ACC112 (cell line): ENCODE measurements around the gene TTYH3.

Experiments used
- H2AFZ ChIP-seq: fragments of 200-600 bp; sonication (generic); one replicate; pipeline ENCODE4 v1.6.0; 2017; ENCODE audit warnings: antibody characterized with exemption, low read length; ENCODE audit not compliant: unreplicated experiment
- H3K27ac ChIP-seq: fragments of 200-600 bp; sonication (generic); 2 replicates; pipeline ENCODE4 v1.5.1; 2014; ENCODE audit warnings: low read depth, mild to moderate bottlenecking, antibody characterized with exemption, low read length, moderate library complexity
- H3K27me3 ChIP-seq: fragments of 200-600 bp; sonication (generic); 2 replicates; pipeline ENCODE4 v1.6.1; 2014; ENCODE audit warnings: mild to moderate bottlenecking, antibody characterized with exemption, low read length, moderate library complexity, mixed read lengths; ENCODE audit not compliant: insufficient read depth
- H3K36me3 ChIP-seq: fragments of 200-600 bp; sonication (generic); 2 replicates; pipeline ENCODE4 v1.6.1; 2016; ENCODE audit warnings: mild to moderate bottlenecking, antibody characterized with exemption, low read length, moderate library complexity, mixed read lengths; ENCODE audit not compliant: insufficient read depth
- H3K4me1 ChIP-seq: fragments of 200-600 bp; sonication (generic); one replicate; pipeline ENCODE4 v1.6.1; 2016; ENCODE audit warnings: low read length, mixed read lengths; ENCODE audit not compliant: insufficient read depth, unreplicated experiment, control insufficient read depth
- H3K4me3 ChIP-seq: fragments of 200-600 bp; sonication (generic); 2 replicates; pipeline ENCODE4 v1.5.1; 2014; ENCODE audit warnings: mild to moderate bottlenecking, low read depth, low read length
- H3K79me2 ChIP-seq: fragments of 200-600 bp; sonication (generic); one replicate; pipeline ENCODE4 v1.6.0; 2016; ENCODE audit warnings: low read length; ENCODE audit not compliant: control insufficient read depth, unreplicated experiment, insufficient read depth

Gene TTYH3

DNA sequence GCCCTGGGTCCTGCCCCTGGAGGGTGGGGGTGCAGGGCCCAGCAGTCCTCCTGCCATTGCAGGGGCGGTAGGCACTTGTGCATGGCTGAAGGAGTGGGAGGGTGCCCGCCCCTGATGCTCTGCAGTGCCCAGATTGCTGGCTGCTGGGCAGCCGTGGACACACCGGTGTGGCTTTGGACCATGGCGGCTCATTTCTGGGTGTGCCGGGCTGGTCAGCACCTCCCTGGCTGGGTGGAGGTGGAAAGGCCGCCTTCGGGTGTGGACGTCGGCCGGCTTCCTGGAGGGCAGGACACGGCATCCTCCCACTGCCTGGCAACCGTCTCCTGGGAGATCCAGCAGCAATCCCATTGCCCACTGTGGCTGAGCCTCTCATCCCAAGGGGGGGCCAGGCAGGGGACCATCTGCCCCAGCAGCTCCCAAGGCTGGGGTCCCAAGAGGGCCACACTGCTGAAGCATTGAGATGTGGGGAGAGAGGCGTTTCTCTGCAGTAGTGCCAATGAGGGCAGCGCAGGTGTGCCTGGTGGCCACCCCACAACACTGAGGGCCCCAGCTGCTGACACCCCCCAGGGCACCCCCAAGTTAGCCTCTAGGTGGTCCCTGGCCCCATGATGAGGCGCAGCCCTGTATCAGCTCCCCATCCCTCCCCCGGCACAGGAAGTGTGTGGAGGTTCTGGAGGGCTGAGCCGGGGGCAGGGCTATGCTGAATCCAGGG lies 12.9 kb downstream of the TTYH3 start:
- Histone ChIP-seq H3K4me3 (no peak overlapping the region), H3K4me1 (peaks cover 9% of the 10 kb centered on the region)

DNA sequence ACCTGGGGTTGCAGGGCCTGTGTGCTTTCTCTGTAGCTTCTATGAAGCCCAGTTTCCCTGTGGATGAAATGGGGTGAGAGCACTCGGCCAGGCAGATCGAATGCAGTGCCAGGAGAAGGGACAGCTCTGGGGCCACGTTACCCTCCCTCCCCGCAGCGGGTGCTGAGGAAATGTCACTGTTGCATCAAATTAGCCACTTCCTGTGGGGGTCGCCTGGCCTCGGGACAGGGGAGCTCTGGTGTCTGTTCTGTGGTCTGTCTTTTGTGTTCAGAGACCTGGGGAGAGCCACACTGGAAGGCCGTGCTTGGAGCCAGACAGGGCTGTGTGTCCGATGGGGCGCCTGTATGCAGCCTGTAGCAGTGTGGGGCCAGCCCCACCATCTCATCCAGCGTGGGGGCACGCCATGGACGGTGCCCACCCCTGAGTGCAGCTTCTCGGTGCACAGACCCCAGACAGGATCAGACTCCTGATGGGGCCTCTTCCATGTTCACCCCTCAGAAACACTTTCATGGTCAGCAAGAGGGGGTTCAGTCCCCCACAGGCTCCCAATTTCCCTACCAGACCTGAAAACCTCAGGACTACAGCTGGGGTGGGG lies 13.6 kb downstream of the TTYH3 start:
- Histone ChIP-seq H3K27ac (no peak overlapping the region), H3K36me3 (no peaks in the 10 kb centered on the region), H2AFZ (no peak overlapping the region), H3K79me2 (no peaks in the 10 kb centered on the region), H3K4me3 (no peak overlapping the region), H3K4me1 (peaks cover 9% of the 10 kb centered on the region), H3K27me3 (no peaks in the 10 kb centered on the region)

More for the DNA sequence above, 12.9 kb downstream of the TTYH3 start:
- Histone ChIP-seq H3K36me3 (no peaks in the 10 kb centered on the region), H3K79me2 (no peaks in the 10 kb centered on the region), H3K27me3 (no peaks in the 10 kb centered on the region), H3K27ac (no peak overlapping the region), H2AFZ (no peak overlapping the region)

DNA sequence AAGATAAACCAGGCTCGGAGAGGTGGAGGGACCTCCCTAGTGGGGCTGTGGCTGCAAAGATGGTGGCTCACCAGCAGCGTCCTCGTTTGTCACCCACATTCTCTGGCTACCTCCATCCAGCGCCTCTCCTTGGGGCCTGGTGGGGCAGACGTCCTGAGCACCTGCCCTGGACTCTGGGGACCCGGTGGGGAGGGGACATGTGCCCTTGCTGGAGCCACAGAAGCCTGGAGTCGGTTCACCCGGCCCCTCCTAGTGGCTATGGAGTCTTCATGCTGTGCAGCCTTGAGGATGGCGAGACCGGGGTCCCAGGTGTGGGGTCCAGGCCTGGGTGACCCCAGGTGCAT lies 14.5 kb downstream of the TTYH3 start:
- Histone ChIP-seq H3K27me3 (no peaks in the 10 kb centered on the region), H3K36me3 (no peaks in the 10 kb centered on the region), H3K4me3 (no peak overlapping the region), H3K4me1 (peaks cover 9% of the 10 kb centered on the region), H2AFZ (no peak overlapping the region), H3K79me2 (no peaks in the 10 kb centered on the region), H3K27ac (no peak overlapping the region)

- no peak overlapping the region for H3K27ac ChIP-seq
- H3K36me3 ChIP-seq = peaks cover 2% of the 10 kb centered on the region; the same call in 1 of the 2 replicates
- no peak overlapping the region for H2AFZ ChIP-seq
- H3K4me1 ChIP-seq = peaks cover 9% of the 10 kb centered on the region
- H3K4me3 ChIP-seq = no peak overlapping the region
- no peaks in the 10 kb centered on the region for H3K79me2 ChIP-seq
- H3K27me3 ChIP-seq = no peaks in the 10 kb centered on the region
Measured at GRCh38 chr7:2646680-2647571, 15.1 kb downstream of the TTYH3 start.

DNA sequence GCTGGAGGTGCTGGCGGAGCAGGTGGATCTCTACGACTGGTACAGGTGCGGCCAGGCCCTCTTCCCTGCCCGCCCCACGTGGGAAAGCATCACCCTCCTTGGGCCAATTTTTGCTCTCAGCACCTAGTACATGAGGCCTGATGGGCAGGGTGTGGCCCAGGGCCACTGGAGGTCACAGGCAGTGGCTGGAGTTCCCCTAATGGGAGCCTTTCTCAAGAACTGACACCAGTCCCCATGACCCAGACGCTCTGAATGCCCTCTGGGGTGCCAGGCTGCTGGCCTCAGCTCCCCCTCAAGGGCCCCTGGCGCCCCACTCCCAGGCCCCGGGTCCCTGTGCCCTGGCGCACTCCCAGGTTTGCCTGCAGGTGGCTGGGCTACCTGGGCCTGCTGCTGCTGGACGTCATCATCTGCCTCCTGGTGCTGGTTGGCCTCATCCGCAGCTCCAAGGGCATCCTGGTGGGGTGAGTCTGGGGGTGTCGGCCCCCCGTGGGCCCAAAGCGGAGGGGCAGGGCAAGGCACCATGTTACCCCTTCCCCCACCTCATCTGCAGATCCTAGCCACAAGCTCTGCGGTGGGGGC lies 15.9 kb downstream of the TTYH3 start:
- Histone ChIP-seq H3K27me3 (no peaks in the 10 kb centered on the region), H3K27ac (no peak overlapping the region), H3K4me1 (peaks cover 9% of the 10 kb centered on the region), H2AFZ (no peak overlapping the region), H3K79me2 (no peaks in the 10 kb centered on the region), H3K4me3 (no peak overlapping the region), H3K36me3 (peaks cover 4% of the 10 kb centered on the region; the same call in 1 of the 2 replicates)

- Histone ChIP-seq H3K4me3 (no peak overlapping the region), H3K79me2 (no peaks in the 10 kb centered on the region), H3K27me3 (no peaks in the 10 kb centered on the region), H3K27ac (no peak overlapping the region), H3K4me1 (peaks cover 9% of the 10 kb centered on the region), H3K36me3 (peaks cover 4% of the 10 kb centered on the region; the same call in 1 of the 2 replicates), H2AFZ (no peak overlapping the region)
Measured at GRCh38 chr7:2649139-2649838, 17.5 kb downstream of the TTYH3 start.

GRCh38 chr7:2649991-2650390 lies 18.2 kb downstream of the TTYH3 start:
- H3K27ac ChIP-seq = no peak overlapping the region
- H3K79me2 ChIP-seq = no peaks in the 10 kb centered on the region
- H3K4me1 ChIP-seq = peaks cover 6% of the 10 kb centered on the region
- H2AFZ ChIP-seq = no peak overlapping the region
- H3K36me3 ChIP-seq = peaks cover 4% of the 10 kb centered on the region; the same call in 1 of the 2 replicates
- no peak overlapping the region for H3K4me3 ChIP-seq
- H3K27me3 ChIP-seq = no peaks in the 10 kb centered on the region

DNA sequence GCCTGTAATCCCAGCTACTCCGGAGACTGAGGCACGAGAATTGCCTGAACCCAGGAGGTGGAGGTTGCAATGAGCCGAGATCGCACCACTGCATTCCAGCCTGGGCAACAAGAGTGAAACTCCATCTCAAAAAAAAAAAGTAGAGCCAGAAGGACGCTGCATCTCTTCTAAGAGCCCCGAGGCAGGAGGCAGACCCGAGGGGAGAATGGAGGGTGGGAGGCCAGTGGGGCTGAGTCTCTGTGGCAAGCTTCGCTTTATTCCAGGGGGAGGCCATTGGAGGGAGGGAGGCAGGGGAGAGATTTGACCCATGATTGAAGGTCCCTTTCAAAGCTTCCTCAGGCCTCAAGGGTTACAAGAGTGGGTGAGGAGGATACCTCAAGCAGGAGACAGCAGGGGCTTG lies 18.7 kb downstream of the TTYH3 start:
- Histone ChIP-seq H3K36me3 (peaks cover 4% of the 10 kb centered on the region; the same call in 1 of the 2 replicates), H2AFZ (no peak overlapping the region), H3K4me1 (peaks cover 1% of the 10 kb centered on the region)

GRCh38 chr7:2651336-2651735 lies 19.6 kb downstream of the TTYH3 start:
- H3K79me2 ChIP-seq = no peaks in the 10 kb centered on the region
- H3K27me3 ChIP-seq = no peaks in the 10 kb centered on the region
- H2AFZ ChIP-seq = no peak overlapping the region
- no peaks in the 10 kb centered on the region for H3K4me1 ChIP-seq
- H3K27ac ChIP-seq = no peak overlapping the region
- H3K4me3 ChIP-seq = no peak overlapping the region
- peaks cover 4% of the 10 kb centered on the region; the same call in 1 of the 2 replicates for H3K36me3 ChIP-seq

More for the DNA sequence above, 18.7 kb downstream of the TTYH3 start:
- Histone ChIP-seq H3K79me2 (no peaks in the 10 kb centered on the region), H3K4me3 (no peak overlapping the region), H3K27ac (no peak overlapping the region), H3K27me3 (no peaks in the 10 kb centered on the region)
